HL-60/S4 treated with phorbol 12-myristate 13-acetate at 8.2 ng/mL for 4 days and 3 days (cell line): ENCODE data around the gene ADAMTS3.
"Not testable (repeated sequence)": the region's sequence is repeated elsewhere in the genome, so short reads cannot be mapped to it uniquely, and the experiment has no call there.

ENCODE experiments used
- in situ Hi-C: fragments of 300-500 bp; cut with MboI; formaldehyde crosslinking; loops from 2 replicates; pipeline ENCODE4 v1.15.0; 2022; ENCODE audit warnings: low sequenced_read_pairs

Gene ADAMTS3

GRCh38 chr4:72473434-72473900, 95.6 kb downstream of the ADAMTS3 start:
- in situ Hi-C loops, result no loop called here

- in situ Hi-C loops, result no loop called here
Observed at GRCh38 chr4:72471816-72472215, 97.2 kb downstream of the ADAMTS3 start.

GRCh38 chr4:72468904-72469502, 100.0 kb downstream of the ADAMTS3 start:
- in situ Hi-C loops, result no loop called here

- in situ Hi-C loops, result no loop called here
Observed at GRCh38 chr4:72467633-72468032, 101.4 kb downstream of the ADAMTS3 start.

GRCh38 chr4:72463724-72464123, 105.3 kb downstream of the ADAMTS3 start:
- in situ Hi-C loops, result no loop called here

- in situ Hi-C loops, result no loop called here
Observed at GRCh38 chr4:72457158-72457557, 111.9 kb downstream of the ADAMTS3 start.

GRCh38 chr4:72451349-72451748, 117.7 kb downstream of the ADAMTS3 start:
- in situ Hi-C loops, result no loop called here

GRCh38 chr4:72449705-72450104, 119.3 kb downstream of the ADAMTS3 start:
- in situ Hi-C loops, result no loop called here

GRCh38 chr4:72448231-72448630, 120.8 kb downstream of the ADAMTS3 start:
- in situ Hi-C loops, result no loop called here

GRCh38 chr4:72446353-72447055, 122.5 kb downstream of the ADAMTS3 start:
- in situ Hi-C loops, result no loop called here

- in situ Hi-C loops, result no loop called here
Observed at GRCh38 chr4:72444092-72444491, 124.9 kb downstream of the ADAMTS3 start.

- in situ Hi-C loops, result no loop called here
Observed at GRCh38 chr4:72442715-72443114, 126.3 kb downstream of the ADAMTS3 start.

- in situ Hi-C loops, result no loop called here
Observed at GRCh38 chr4:72442147-72442546, 126.9 kb downstream of the ADAMTS3 start.

GRCh38 chr4:72440386-72440785, 128.6 kb downstream of the ADAMTS3 start:
- in situ Hi-C loops, result no loop called here

- in situ Hi-C loops, result no loop called here
Observed at GRCh38 chr4:72432975-72433374, 136.0 kb downstream of the ADAMTS3 start.

GRCh38 chr4:72432282-72432681, 136.7 kb downstream of the ADAMTS3 start:
- in situ Hi-C loops, result no loop called here

GRCh38 chr4:72430988-72431387, 138.0 kb downstream of the ADAMTS3 start:
- in situ Hi-C loops, result no loop called here

- in situ Hi-C loops, result no loop called here
Observed at GRCh38 chr4:72430050-72430449, 139.0 kb downstream of the ADAMTS3 start.

- in situ Hi-C loops, result no loop called here
Observed at GRCh38 chr4:72429397-72429889, 139.6 kb downstream of the ADAMTS3 start.

- in situ Hi-C loops, result no loop called here
Observed at GRCh38 chr4:72427057-72427456, 142.0 kb downstream of the ADAMTS3 start.

GRCh38 chr4:72425908-72426307, 143.1 kb downstream of the ADAMTS3 start:
- in situ Hi-C loops, result not testable (repeated sequence)

GRCh38 chr4:72424006-72424405, 145.0 kb downstream of the ADAMTS3 start:
- in situ Hi-C loops, result no loop called here
